Keratinocyte (primary cell): ENCODE measurements around the gene LPIN3. TPM values are rescaled to one million over a fixed set of nuclear protein-coding genes. Genes with fewer than 3 reads are reported as not detected.
A peak's percentile ranks its signal among the peaks of the same experiment; 100 is the strongest.

Experiments used
- DNase-seq: peaks from one replicate; pipeline ENCODE4 v3.0.0-alpha.2; 2011; ENCODE audit warnings: low read depth, missing footprints, low spot score
- FAIRE-seq: peaks from 2 replicates; lab custom pipeline; 2011; peaks lifted over from hg19 to GRCh38; lab: Jason Lieb, UNC
- H2AFZ ChIP-seq: 2 replicates; pipeline ENCODE4 v1.6.0; 2012; ENCODE audit warnings: low read length, control low read depth, inconsistent platforms; ENCODE audit not compliant: control insufficient read depth
- H3K27ac ChIP-seq: 2 replicates; pipeline ENCODE4 v1.5.1; 2011; ENCODE audit warnings: low read length; ENCODE audit not compliant: control insufficient read depth, insufficient read depth
- H3K27me3 ChIP-seq: 3 replicates; pipeline ENCODE4 v1.6.0; 2011; ENCODE audit warnings: low read length; ENCODE audit not compliant: control insufficient read depth, insufficient read depth; ENCODE audit errors: extremely low read depth
- H3K36me3 ChIP-seq, 2 experiments: 2 replicates in 1 of 2; 3 replicates in 1 of 2; pipeline ENCODE4 v1.5.1; 2011; ENCODE audit warnings: low read length in 2 of 2, mild to moderate bottlenecking in 1 of 2; ENCODE audit not compliant: control insufficient read depth in 2 of 2, insufficient read depth in 2 of 2; ENCODE audit errors: extremely low read depth in 1 of 2
- H3K4me1 ChIP-seq: 3 replicates; pipeline ENCODE4 v1.5.1; 2011; ENCODE audit warnings: low read length; ENCODE audit not compliant: control insufficient read depth, insufficient read depth; ENCODE audit errors: extremely low read depth
- H3K4me2 ChIP-seq: 3 replicates; pipeline ENCODE4 v1.6.0; 2011; ENCODE audit warnings: low read depth, low read length; ENCODE audit not compliant: control insufficient read depth, insufficient read depth; ENCODE audit errors: extremely low read depth
- H3K4me3 ChIP-seq, 3 experiments: fragments of 200-600 bp in 1 of 3; sonication (generic) in 1 of 3; 2 replicates in 2 of 3; 3 replicates in 1 of 3; pipeline ENCODE4 v1.5.1; 2011 to 2016; ENCODE audit warnings: low read length in 3 of 3, mild to moderate bottlenecking in 3 of 3, control low read depth in 2 of 3, inconsistent platforms in 1 of 3, low read depth in 1 of 3, mixed read lengths in 1 of 3, mixed run types in 1 of 3, moderate library complexity in 1 of 3; ENCODE audit not compliant: control insufficient read depth in 2 of 3, insufficient read depth in 2 of 3; ENCODE audit errors: extremely low read depth in 1 of 3
- H3K79me2 ChIP-seq: 2 replicates; pipeline ENCODE4 v1.6.0; 2012; ENCODE audit warnings: low read length; ENCODE audit not compliant: control insufficient read depth, insufficient read depth
- H3K9ac ChIP-seq: 3 replicates; pipeline ENCODE4 v1.6.0; 2011; ENCODE audit warnings: low read length; ENCODE audit not compliant: control insufficient read depth, insufficient read depth; ENCODE audit errors: extremely low read depth
- H3K9me1 ChIP-seq: 3 replicates; pipeline ENCODE4 v1.6.0; 2011; ENCODE audit warnings: low read length; ENCODE audit not compliant: control insufficient read depth, insufficient read depth; ENCODE audit errors: extremely low read depth
- H3K9me3 ChIP-seq: 2 replicates; pipeline ENCODE4 v1.5.1; 2012; ENCODE audit warnings: low read depth, low read length; ENCODE audit not compliant: control insufficient read depth
- H4K20me1 ChIP-seq: 3 replicates; pipeline ENCODE4 v1.6.0; 2011; ENCODE audit warnings: low read length; ENCODE audit not compliant: control insufficient read depth, insufficient read depth; ENCODE audit errors: extremely low read depth
- EZH2 ChIP-seq: IDR thresholded peaks from one replicate; pipeline ENCODE4 v1.6.1; 2012; ENCODE audit warnings: inconsistent platforms, mild to moderate bottlenecking, low read length, moderate library complexity
- dilution Hi-C: fragments of 300-500 bp; cut with MboI; formaldehyde crosslinking; loops from one replicate; pipeline ENCODE4 v1.7.0; 2020; ENCODE audit warnings: low sequenced_read_pairs; ENCODE audit not compliant: extremely low pct_ligation_motif_present
- polyA minus RNA-seq, 3 experiments: library from RNA; depleted of rRNA, polyadenylated mRNA; stranded (reverse); fragments of >200 nt; gene quantifications; 1 replicate in 1 of 3; 2 replicates in 1 of 3; 3 replicates in 1 of 3; pipeline ENCODE4 v1.2.3, GENCODE V29; 2011
- polyA plus RNA-seq, 5 experiments: library from polyadenylated mRNA; depleted of rRNA in 3 of 5; stranded (reverse) in 3 of 5; stranded (forward) in 1 of 5; unstranded in 1 of 5; fragments of >200 nt; gene quantifications; 1 replicate in 1 of 5; 2 replicates in 3 of 5; 3 replicates in 1 of 5; pipeline versions ENCODE4 v1.2.1 to v1.2.3, GENCODE V29; 2011 to 2012; ENCODE audit warnings: missing spikeins in 2 of 5, low read depth in 1 of 5, low replicate concordance in 1 of 5
- TF ChIP-seq, protein P1 (sequence below), 3 experiments: IDR thresholded peaks in 1 of 3; conservative IDR thresholded peaks in 1 of 3; optimal IDR thresholded peaks in 1 of 3; 2 replicates in 2 of 3; 3 replicates in 1 of 3; pipeline versions ENCODE3 to v1.5.1; 2011; ENCODE audit warnings: low read length in 3 of 3, mild to moderate bottlenecking in 3 of 3, moderate library complexity in 2 of 3, control low read depth in 1 of 3, inconsistent platforms in 1 of 3; ENCODE audit not compliant: insufficient read depth in 2 of 3; ENCODE audit errors: extremely low read depth in 1 of 3

LPIN3 gene, protein sequence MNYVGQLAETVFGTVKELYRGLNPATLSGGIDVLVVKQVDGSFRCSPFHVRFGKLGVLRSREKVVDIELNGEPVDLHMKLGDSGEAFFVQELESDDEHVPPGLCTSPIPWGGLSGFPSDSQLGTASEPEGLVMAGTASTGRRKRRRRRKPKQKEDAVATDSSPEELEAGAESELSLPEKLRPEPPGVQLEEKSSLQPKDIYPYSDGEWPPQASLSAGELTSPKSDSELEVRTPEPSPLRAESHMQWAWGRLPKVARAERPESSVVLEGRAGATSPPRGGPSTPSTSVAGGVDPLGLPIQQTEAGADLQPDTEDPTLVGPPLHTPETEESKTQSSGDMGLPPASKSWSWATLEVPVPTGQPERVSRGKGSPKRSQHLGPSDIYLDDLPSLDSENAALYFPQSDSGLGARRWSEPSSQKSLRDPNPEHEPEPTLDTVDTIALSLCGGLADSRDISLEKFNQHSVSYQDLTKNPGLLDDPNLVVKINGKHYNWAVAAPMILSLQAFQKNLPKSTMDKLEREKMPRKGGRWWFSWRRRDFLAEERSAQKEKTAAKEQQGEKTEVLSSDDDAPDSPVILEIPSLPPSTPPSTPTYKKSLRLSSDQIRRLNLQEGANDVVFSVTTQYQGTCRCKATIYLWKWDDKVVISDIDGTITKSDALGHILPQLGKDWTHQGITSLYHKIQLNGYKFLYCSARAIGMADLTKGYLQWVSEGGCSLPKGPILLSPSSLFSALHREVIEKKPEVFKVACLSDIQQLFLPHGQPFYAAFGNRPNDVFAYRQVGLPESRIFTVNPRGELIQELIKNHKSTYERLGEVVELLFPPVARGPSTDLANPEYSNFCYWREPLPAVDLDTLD
- 15.6 to 32.4 TPM (median 18.1 TPM) in 3 replicates for polyA plus RNA-seq
- 6.8 TPM for polyA plus RNA-seq (2011; ENCODE audit: low read depth)
- polyA plus RNA-seq (2011; cell fraction: cytosol; rRNA removed): 5.0 and 6.8 TPM in 2 replicates
- 99.7 and 132 TPM in 2 replicates for polyA plus RNA-seq (2011; cell fraction: nucleus; rRNA removed)
- 12.8 and 16.4 TPM in 2 replicates for polyA plus RNA-seq (2012; ENCODE audit: low replicate concordance)
- polyA minus RNA-seq: 24.5 to 32.6 TPM (median 26.3 TPM) in 3 replicates
- polyA minus RNA-seq (2011; cell fraction: cytosol; rRNA and poly(A)+ RNA removed): 6.7 TPM
- polyA minus RNA-seq (2011; cell fraction: nucleus; rRNA and poly(A)+ RNA removed): 30.2 and 32.1 TPM in 2 replicates

DNA sequence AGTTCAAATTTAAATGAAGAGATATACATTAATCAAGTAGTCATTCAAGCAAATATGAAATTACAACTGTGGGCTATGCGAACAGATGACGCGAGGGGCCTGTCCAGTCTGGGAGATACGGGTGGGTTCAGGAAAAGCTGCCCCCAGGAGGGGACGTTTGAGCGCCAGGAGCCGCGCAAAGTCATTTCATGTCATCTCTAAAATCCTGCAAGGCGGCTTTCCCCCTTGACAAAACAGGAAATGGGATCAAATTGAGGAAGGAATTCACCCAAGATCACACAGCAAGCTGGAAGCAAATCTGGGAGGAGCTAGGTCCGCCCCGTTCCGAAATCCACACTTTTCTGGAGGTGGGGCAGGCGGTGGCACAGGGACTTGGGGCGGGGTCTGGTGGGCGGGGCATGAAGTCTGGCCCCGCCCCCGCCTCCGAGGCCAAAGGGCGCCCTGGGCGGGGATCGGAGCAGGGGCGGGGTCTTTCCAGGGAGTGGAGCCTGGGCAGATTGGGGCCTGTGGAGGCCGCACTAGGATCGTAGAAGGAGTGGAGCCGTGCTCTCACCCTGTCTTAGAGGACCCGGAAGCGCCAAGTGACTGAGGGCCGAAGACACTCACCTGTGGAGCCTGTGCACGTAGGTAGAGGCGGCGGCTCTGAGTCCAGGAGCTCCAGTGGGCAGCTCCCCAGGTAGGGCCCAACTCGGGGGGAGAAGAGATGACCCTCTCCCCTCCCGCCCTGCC lies at the start of gene LPIN3:
LPIN3 (plus strand) TSS at position 495 of the 729 bp plus-strand sequence. CDS start 4,983 bp downstream, outside the sequence.
- Histone ChIP-seq H3K79me2 (peaks cover 18% of the 10 kb centered on the region), H3K4me1 (peaks cover 21% of the 10 kb centered on the region), H3K9ac (peak within 1 kb of the TSS; percentile 83), H3K36me3 (peaks cover 2 to 5% of the 10 kb centered on the region in 2 experiments), H4K20me1 (no peaks in the 10 kb centered on the region), H3K27ac (peak within 1 kb of the TSS; percentile 68), H2AFZ (peak within 1 kb of the TSS; percentile 91), H3K27me3 (no peaks in the 10 kb centered on the region), H3K4me3 (peak within 1 kb of the TSS; percentile 58 to 85 (median 81)), H3K9me3 (no peaks in the 10 kb centered on the region), H3K9me1 (no peaks in the 10 kb centered on the region), H3K4me2 (peak within 1 kb of the TSS; percentile 97)
- FAIRE-seq (peak; percentile 52), DNase-seq (peak; percentile 84)
- TF ChIP-seq EZH2: no peak
- TF ChIP-seq, protein P1, sequence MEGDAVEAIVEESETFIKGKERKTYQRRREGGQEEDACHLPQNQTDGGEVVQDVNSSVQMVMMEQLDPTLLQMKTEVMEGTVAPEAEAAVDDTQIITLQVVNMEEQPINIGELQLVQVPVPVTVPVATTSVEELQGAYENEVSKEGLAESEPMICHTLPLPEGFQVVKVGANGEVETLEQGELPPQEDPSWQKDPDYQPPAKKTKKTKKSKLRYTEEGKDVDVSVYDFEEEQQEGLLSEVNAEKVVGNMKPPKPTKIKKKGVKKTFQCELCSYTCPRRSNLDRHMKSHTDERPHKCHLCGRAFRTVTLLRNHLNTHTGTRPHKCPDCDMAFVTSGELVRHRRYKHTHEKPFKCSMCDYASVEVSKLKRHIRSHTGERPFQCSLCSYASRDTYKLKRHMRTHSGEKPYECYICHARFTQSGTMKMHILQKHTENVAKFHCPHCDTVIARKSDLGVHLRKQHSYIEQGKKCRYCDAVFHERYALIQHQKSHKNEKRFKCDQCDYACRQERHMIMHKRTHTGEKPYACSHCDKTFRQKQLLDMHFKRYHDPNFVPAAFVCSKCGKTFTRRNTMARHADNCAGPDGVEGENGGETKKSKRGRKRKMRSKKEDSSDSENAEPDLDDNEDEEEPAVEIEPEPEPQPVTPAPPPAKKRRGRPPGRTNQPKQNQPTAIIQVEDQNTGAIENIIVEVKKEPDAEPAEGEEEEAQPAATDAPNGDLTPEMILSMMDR (optimal IDR thresholded peaks at IDR 0.05 in 1 of 3, IDR thresholded peaks at IDR 0.05 in 1 of 3, conservative IDR thresholded peaks at IDR 0.05 in 1 of 3; ENCODE audit: extremely low read depth in 1 of 3, insufficient read depth in 2 of 3, low read length in 3 of 3): peak in 2 of 3 experiments; percentile 57 to 70
- dilution Hi-C loops: no loop called here

DNA sequence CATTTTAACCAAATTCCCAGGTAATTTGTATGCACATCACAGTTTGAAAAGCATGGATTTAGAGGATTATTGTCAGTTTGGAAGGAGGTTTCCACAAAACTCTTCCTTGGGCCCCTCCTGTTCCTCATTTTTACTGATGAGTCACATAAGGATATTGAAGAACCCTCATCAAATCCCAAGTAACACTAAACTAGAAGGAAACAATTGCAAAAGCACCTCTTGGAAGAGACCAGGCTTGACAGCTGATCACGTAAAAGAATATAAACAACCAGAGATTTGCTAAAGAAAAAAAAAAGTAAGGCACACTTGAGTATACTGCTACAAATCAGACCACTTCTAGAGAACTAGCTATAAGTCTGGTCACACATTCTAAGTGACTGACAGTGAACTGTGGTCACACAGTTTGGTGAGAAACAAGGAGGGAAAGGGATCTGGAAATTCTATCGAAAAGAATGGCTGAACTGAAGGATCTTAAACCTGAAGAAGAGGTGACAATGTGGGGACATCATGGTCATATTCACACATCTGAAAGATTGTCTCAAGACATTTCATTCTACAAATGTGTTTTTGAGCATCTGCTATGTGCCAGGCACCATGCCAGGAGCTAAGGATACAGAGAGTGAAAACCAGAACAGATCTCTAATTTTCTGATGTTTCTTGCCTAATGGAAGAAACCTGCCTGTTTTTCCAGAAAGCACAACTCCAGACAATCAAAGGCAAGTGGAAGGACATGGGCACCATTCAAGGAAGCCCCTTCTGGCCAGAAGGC lies 47.2 kb upstream of the LPIN3 start:
- no peak overlapping the region for H3K4me2 ChIP-seq
- H3K4me3 ChIP-seq: no peak overlapping the region
- DNase-seq (no peak), FAIRE-seq (no peak)
- no peak overlapping the region for H2AFZ ChIP-seq
- H3K36me3 ChIP-seq: no peaks in the 10 kb centered on the region
- H3K27me3 ChIP-seq: no peaks in the 10 kb centered on the region
- H3K27ac ChIP-seq: no peak overlapping the region
- H3K9me3 ChIP-seq: no peaks in the 10 kb centered on the region
- peaks cover 16% of the 10 kb centered on the region for H3K79me2 ChIP-seq
- H3K9me1 ChIP-seq: peaks cover 2% of the 10 kb centered on the region
- TF ChIP-seq, protein P1 (optimal IDR thresholded peaks at IDR 0.05 in 1 of 3, IDR thresholded peaks at IDR 0.05 in 1 of 3, conservative IDR thresholded peaks at IDR 0.05 in 1 of 3; ENCODE audit: extremely low read depth in 1 of 3, insufficient read depth in 2 of 3, low read length in 3 of 3): no peak
- TF ChIP-seq EZH2: no peak
- dilution Hi-C loops: no loop called here
- no peak overlapping the region for H3K9ac ChIP-seq
- H3K4me1 ChIP-seq: peaks cover 2% of the 10 kb centered on the region
- H4K20me1 ChIP-seq: no peaks in the 10 kb centered on the region
